Neural cell (in vitro differentiated cells): ENCODE results near the gene LRMDA.

Experiments
- CTCF ChIP-seq: fragments of 450-650 bp; IDR thresholded peaks from 2 replicates; pipeline ENCODE4 v1.5.1; 2014; ENCODE audit warnings: antibody characterized with exemption, mild to moderate bottlenecking, moderate library complexity; ENCODE audit not compliant: poor library complexity, severe bottlenecking
- EZH2 ChIP-seq: fragments of 200-600, 300-800 bp; shearing (Covaris generic), sonication (generic); IDR thresholded peaks from 2 replicates; pipeline ENCODE4 v1.6.1; 2014; ENCODE audit warnings: antibody characterized with exemption, low read length, borderline replicate concordance, mild to moderate bottlenecking; ENCODE audit not compliant: insufficient read depth, poor library complexity, severe bottlenecking
- RAD21 ChIP-seq: fragments of 450-650 bp; conservative IDR thresholded peaks from 2 replicates; pipeline ENCODE4 v1.6.1; 2014; ENCODE audit warnings: antibody characterized with exemption, mild to moderate bottlenecking, moderate library complexity

DNA sequence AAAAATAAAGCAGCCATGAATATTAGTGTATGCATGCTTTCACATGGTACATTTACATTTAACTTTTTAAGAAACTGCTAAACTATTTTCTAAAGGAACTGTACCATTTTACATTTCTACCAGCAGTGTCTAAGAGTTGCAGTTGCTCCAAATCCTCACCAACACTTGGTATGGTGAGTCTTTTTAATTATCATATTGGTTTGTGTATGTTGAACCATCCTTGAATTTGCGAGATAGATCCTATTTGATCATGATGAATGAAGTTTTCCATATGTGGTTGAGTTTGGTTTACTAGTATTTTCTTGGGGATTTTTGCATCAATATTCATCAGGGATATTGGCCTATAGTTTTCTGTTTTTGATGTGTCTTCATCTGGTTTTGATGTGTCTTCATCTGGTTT, 1057.2 kb downstream of the LRMDA start:
- TF ChIP-seq CTCF = no peak
- no peak for TF ChIP-seq RAD21
- TF ChIP-seq EZH2 = no peak
